ENCODE data around the gene HSF4.

DNA sequence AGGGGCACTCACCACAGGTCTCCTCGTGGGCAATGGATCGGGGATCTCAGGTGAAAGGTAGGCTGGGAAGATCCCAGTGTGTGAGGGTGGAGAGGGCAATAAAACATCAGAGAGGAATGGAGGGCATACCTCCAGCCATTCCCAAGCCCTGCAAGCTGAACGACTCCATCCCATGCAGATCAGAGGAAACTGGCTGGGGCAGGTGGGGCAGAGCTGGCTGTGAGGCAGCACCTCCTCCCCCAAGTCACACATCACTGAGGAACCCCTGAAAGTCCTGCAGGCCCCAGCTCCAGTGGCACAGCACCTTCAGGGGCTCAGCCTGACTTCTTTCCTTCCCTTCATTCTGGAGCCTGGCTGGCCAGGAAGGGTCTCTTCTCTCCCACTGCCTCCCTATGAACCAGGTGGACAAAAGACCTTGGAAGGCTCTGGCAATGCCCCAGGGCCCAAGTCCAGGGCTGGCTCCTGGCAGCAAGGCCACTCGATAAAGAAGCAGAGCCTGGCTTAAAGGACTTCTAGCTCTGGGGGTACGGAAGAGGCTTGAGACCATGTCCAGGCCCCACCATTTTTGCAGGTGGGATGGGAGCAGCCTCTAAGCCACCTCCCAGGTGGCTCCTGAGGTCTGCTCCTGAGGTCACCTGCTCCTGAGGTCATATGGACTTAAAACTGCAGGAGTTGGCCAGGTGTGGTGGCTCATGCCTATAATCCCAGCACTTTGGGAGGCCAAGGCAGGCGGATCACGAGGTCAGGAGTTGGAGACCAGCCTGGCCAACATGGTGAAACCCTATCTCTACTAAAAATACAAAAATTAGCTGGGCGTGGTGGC, 48.9 kb downstream of the HSF4 start:
- TF ChIP-seq ZFX (IDR thresholded peaks at IDR 0.05) = no peak
- TF ChIP-seq, protein P1, sequence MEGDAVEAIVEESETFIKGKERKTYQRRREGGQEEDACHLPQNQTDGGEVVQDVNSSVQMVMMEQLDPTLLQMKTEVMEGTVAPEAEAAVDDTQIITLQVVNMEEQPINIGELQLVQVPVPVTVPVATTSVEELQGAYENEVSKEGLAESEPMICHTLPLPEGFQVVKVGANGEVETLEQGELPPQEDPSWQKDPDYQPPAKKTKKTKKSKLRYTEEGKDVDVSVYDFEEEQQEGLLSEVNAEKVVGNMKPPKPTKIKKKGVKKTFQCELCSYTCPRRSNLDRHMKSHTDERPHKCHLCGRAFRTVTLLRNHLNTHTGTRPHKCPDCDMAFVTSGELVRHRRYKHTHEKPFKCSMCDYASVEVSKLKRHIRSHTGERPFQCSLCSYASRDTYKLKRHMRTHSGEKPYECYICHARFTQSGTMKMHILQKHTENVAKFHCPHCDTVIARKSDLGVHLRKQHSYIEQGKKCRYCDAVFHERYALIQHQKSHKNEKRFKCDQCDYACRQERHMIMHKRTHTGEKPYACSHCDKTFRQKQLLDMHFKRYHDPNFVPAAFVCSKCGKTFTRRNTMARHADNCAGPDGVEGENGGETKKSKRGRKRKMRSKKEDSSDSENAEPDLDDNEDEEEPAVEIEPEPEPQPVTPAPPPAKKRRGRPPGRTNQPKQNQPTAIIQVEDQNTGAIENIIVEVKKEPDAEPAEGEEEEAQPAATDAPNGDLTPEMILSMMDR (conservative IDR thresholded peaks at IDR 0.05) = no peak

All from C4-2B (cell line).